Smooth muscle cell of the umbilical artery (primary cell): ENCODE results near the gene TPD52L3. TPM values are rescaled to one million over a fixed set of nuclear protein-coding genes. Genes with fewer than 3 reads are reported as not detected.

ENCODE experiments used
- total RNA-seq: library from RNA; depleted of rRNA; stranded (reverse); fragments of >200 nt; gene quantifications from 2 replicates; pipeline ENCODE4 v1.2.3, GENCODE V29; 2014

The TPD52L3 gene
- not detected in 2 replicates for total RNA-seq

DNA sequence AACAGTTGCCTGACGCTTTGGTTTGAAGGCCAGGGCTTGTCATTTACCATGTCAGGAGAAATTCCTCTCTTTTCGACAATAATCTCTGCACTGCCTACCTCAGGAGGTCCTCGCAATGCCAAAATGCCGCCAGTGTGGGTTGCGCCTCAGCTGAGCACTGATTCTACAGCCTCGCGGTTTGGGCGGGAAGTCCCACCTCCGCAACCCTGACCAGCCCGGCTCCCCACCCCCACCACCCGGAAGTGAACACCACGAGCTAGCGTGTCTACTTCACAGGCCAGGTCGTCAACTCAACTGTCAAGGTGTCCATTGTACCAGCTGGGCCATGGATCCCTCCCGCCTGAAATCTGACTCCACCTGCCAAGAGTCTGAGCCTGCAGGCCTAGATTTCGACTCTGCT lies at the start of gene TPD52L3:
Gene TPD52L3 (plus strand): TSS at position 273 of the 400 bp plus-strand sequence. CDS start 221 bp downstream, outside the sequence.

Other genes with a start within 250 kb of the TPD52L3 start
- 470 and 472 TPM in 2 replicates for gene IL33, start 112.6 kb upstream of the TPD52L3 start, total RNA-seq
- gene UHRF2, start 84.8 kb downstream of the TPD52L3 start, total RNA-seq = 52.6 and 77.5 TPM in 2 replicates